K562 (cell line): ENCODE results near the gene THAP4. TPM values are rescaled to one million over a fixed set of nuclear protein-coding genes. Genes with fewer than 3 reads are reported as not detected.

Experiments used
- polyA plus RNA-seq, 8 experiments: library from polyadenylated mRNA; depleted of rRNA in 4 of 8; stranded (reverse) in 5 of 8; unstranded in 3 of 8; fragments of >200 nt; fragmentation: Nextera tagmentation in 2 of 8; fragmentation: Illumina TruSeq in 1 of 8; extraction: Ambion mirVana in 2 of 8; extraction: Trizol in 1 of 8; gene quantifications; 2 replicates each; pipeline versions ENCODE4 v1.2.1 to v1.2.3, GENCODE V29; 2011 to 2014; ENCODE audit warnings: inconsistent platforms in 1 of 8, missing spikeins in 1 of 8
- small RNA-seq: library from RNA; depleted of rRNA; stranded (forward); fragments of <200 nt; gene quantifications from one replicate; pipeline ENCODE3, GENCODE V24; 2014
- total RNA-seq, 7 experiments: library from RNA; depleted of rRNA in 6 of 7; stranded (reverse); fragments of >200 nt in 6 of 7; fragmentation: Illumina TruSeq in 2 of 7; extraction: Trizol in 2 of 7; gene quantifications; 2 replicates each; pipeline versions ENCODE4 v1.2.1 to v1.2.3, GENCODE V29; 2011 to 2021; ENCODE audit warnings: low replicate concordance in 1 of 7

The THAP4 gene
- total and polyA plus RNA-seq, 9 of the 15 experiments (the other 6 are each of a cell fraction or from before 2014, with no cell fraction given) = 8.6 to 60.9 (median 43.9) TPM

Small RNA genes lying within 50 kb of the gene (small RNA-seq; reads per million reads assigned to genes)
- 1.1 reads per million, percentile 61 among the genes with 10 or more reads in this experiment for gene RNA5SP122

Other genes with a start within 250 kb of the THAP4 start
Only the 7 nearest of the 10 such genes appear.
- gene STK25, start 128.6 kb downstream of the THAP4 start, total RNA-seq (2014; rRNA removed) = 116 and 163 TPM in 2 replicates
- gene STK25, start 128.6 kb downstream of the THAP4 start, total RNA-seq (2014; rRNA removed; fragmentation: Illumina TruSeq; extraction: Trizol) = 35.0 and 61.9 TPM in 2 replicates
- 66.9 and 75.2 TPM in 2 replicates for gene STK25, start 128.6 kb downstream of the THAP4 start, total RNA-seq (2015; rRNA removed; fragmentation: Illumina TruSeq; extraction: Trizol)
- 107 and 123 TPM in 2 replicates for gene STK25, start 128.6 kb downstream of the THAP4 start, total RNA-seq (2021)
- gene STK25, start 128.6 kb downstream of the THAP4 start, polyA plus RNA-seq (2011; rRNA removed) = 169 and 218 TPM in 2 replicates
- 151 and 157 TPM in 2 replicates for gene STK25, start 128.6 kb downstream of the THAP4 start, polyA plus RNA-seq (2014; fragmentation: Illumina TruSeq; extraction: Trizol)
- 10 to 100 TPM in 1 of 2 experiments, 1 to 10 TPM in 1; 5.4 to 10.3 TPM for gene STK25, start 128.6 kb downstream of the THAP4 start, polyA plus RNA-seq (2014; fragmentation: Nextera tagmentation; extraction: Ambion mirVana)
- 177 and 178 TPM in 2 replicates for gene STK25, start 128.6 kb downstream of the THAP4 start, polyA plus RNA-seq (2014; rRNA removed)
- 2.9 and 3.1 TPM in 2 replicates for gene BOK, start 78.4 kb downstream of the THAP4 start, total RNA-seq (2014; rRNA removed)
- gene BOK, start 78.4 kb downstream of the THAP4 start, total RNA-seq (2014; rRNA removed; fragmentation: Illumina TruSeq; extraction: Trizol) = 0.35 and 0.47 TPM in 2 replicates
- 0.76 and 0.83 TPM in 2 replicates for gene BOK, start 78.4 kb downstream of the THAP4 start, total RNA-seq (2015; rRNA removed; fragmentation: Illumina TruSeq; extraction: Trizol)
- gene BOK, start 78.4 kb downstream of the THAP4 start, total RNA-seq (2021) = 2.6 and 3.3 TPM in 2 replicates
- gene BOK, start 78.4 kb downstream of the THAP4 start, polyA plus RNA-seq (2011; rRNA removed) = 2.0 and 2.7 TPM in 2 replicates
- 1.2 and 2.4 TPM in 2 replicates for gene BOK, start 78.4 kb downstream of the THAP4 start, polyA plus RNA-seq (2014; fragmentation: Illumina TruSeq; extraction: Trizol)
- under 1 TPM in 1 of 2 experiments, not detected in 1; 0.03 TPM for gene BOK, start 78.4 kb downstream of the THAP4 start, polyA plus RNA-seq (2014; fragmentation: Nextera tagmentation; extraction: Ambion mirVana)
- gene BOK, start 78.4 kb downstream of the THAP4 start, polyA plus RNA-seq (2014; rRNA removed) = 2.3 and 2.8 TPM in 2 replicates
- 32.1 and 45.3 TPM in 2 replicates for gene ATG4B, start 535 bp upstream of the THAP4 start, total RNA-seq (2014; rRNA removed)
- 28.9 and 36.3 TPM in 2 replicates for gene ATG4B, start 535 bp upstream of the THAP4 start, total RNA-seq (2014; rRNA removed; fragmentation: Illumina TruSeq; extraction: Trizol)
- gene ATG4B, start 535 bp upstream of the THAP4 start, total RNA-seq (2015; rRNA removed; fragmentation: Illumina TruSeq; extraction: Trizol) = 28.5 and 35.6 TPM in 2 replicates
- gene ATG4B, start 535 bp upstream of the THAP4 start, total RNA-seq (2021) = 51.7 and 54.9 TPM in 2 replicates
- gene ATG4B, start 535 bp upstream of the THAP4 start, polyA plus RNA-seq (2011; rRNA removed) = 58.8 and 75.1 TPM in 2 replicates
- gene ATG4B, start 535 bp upstream of the THAP4 start, polyA plus RNA-seq (2014; fragmentation: Illumina TruSeq; extraction: Trizol) = 49.6 and 55.9 TPM in 2 replicates
- 10 to 100 TPM in 1 of 2 experiments, 1 to 10 TPM in 1; 5.9 to 13.2 TPM for gene ATG4B, start 535 bp upstream of the THAP4 start, polyA plus RNA-seq (2014; fragmentation: Nextera tagmentation; extraction: Ambion mirVana)
- gene ATG4B, start 535 bp upstream of the THAP4 start, polyA plus RNA-seq (2014; rRNA removed) = 47.1 and 58.1 TPM in 2 replicates
- 78.1 and 81.1 TPM in 2 replicates for gene DTYMK, start 49.7 kb upstream of the THAP4 start, total RNA-seq (2014; rRNA removed)
- 26.5 and 31.9 TPM in 2 replicates for gene DTYMK, start 49.7 kb upstream of the THAP4 start, total RNA-seq (2014; rRNA removed; fragmentation: Illumina TruSeq; extraction: Trizol)
- 47.9 and 55.3 TPM in 2 replicates for gene DTYMK, start 49.7 kb upstream of the THAP4 start, total RNA-seq (2015; rRNA removed; fragmentation: Illumina TruSeq; extraction: Trizol)
- 83.3 and 85.0 TPM in 2 replicates for gene DTYMK, start 49.7 kb upstream of the THAP4 start, total RNA-seq (2021)
- 51.2 and 51.8 TPM in 2 replicates for gene DTYMK, start 49.7 kb upstream of the THAP4 start, polyA plus RNA-seq (2011; rRNA removed)
- 43.4 and 50.3 TPM in 2 replicates for gene DTYMK, start 49.7 kb upstream of the THAP4 start, polyA plus RNA-seq (2014; fragmentation: Illumina TruSeq; extraction: Trizol)
- 10 to 100 TPM in 1 of 2 experiments, 1 to 10 TPM in 1; 8.2 to 20.4 TPM for gene DTYMK, start 49.7 kb upstream of the THAP4 start, polyA plus RNA-seq (2014; fragmentation: Nextera tagmentation; extraction: Ambion mirVana)
- gene DTYMK, start 49.7 kb upstream of the THAP4 start, polyA plus RNA-seq (2014; rRNA removed) = 68.7 and 79.5 TPM in 2 replicates
- 28.7 and 30.5 TPM in 2 replicates for gene ING5, start 64.9 kb upstream of the THAP4 start, total RNA-seq (2014; rRNA removed)
- gene ING5, start 64.9 kb upstream of the THAP4 start, total RNA-seq (2014; rRNA removed; fragmentation: Illumina TruSeq; extraction: Trizol) = 23.2 and 27.9 TPM in 2 replicates
- 26.9 and 28.4 TPM in 2 replicates for gene ING5, start 64.9 kb upstream of the THAP4 start, total RNA-seq (2015; rRNA removed; fragmentation: Illumina TruSeq; extraction: Trizol)
- 25.1 and 27.5 TPM in 2 replicates for gene ING5, start 64.9 kb upstream of the THAP4 start, total RNA-seq (2021)
- 32.0 and 37.2 TPM in 2 replicates for gene ING5, start 64.9 kb upstream of the THAP4 start, polyA plus RNA-seq (2011; rRNA removed)
- gene ING5, start 64.9 kb upstream of the THAP4 start, polyA plus RNA-seq (2014; fragmentation: Illumina TruSeq; extraction: Trizol) = 21.9 and 23.2 TPM in 2 replicates
- gene ING5, start 64.9 kb upstream of the THAP4 start, polyA plus RNA-seq (2014; fragmentation: Nextera tagmentation; extraction: Ambion mirVana) = 10 to 100 TPM; 10.4 to 13.2 TPM
- gene ING5, start 64.9 kb upstream of the THAP4 start, polyA plus RNA-seq (2014; rRNA removed) = 53.3 and 73.4 TPM in 2 replicates
- 22.4 and 23.3 TPM in 2 replicates for gene D2HGDH, start 97.5 kb upstream of the THAP4 start, total RNA-seq (2014; rRNA removed)
- 1.7 and 4.4 TPM in 2 replicates for gene D2HGDH, start 97.5 kb upstream of the THAP4 start, total RNA-seq (2014; rRNA removed; fragmentation: Illumina TruSeq; extraction: Trizol)
- 10.3 and 10.9 TPM in 2 replicates for gene D2HGDH, start 97.5 kb upstream of the THAP4 start, total RNA-seq (2015; rRNA removed; fragmentation: Illumina TruSeq; extraction: Trizol)
- gene D2HGDH, start 97.5 kb upstream of the THAP4 start, total RNA-seq (2021) = 26.0 and 30.8 TPM in 2 replicates
- gene D2HGDH, start 97.5 kb upstream of the THAP4 start, polyA plus RNA-seq (2011; rRNA removed) = 15.2 and 25.7 TPM in 2 replicates
- 5.1 and 10.1 TPM in 2 replicates for gene D2HGDH, start 97.5 kb upstream of the THAP4 start, polyA plus RNA-seq (2014; fragmentation: Illumina TruSeq; extraction: Trizol)
- under 1 TPM; 0.39 to 0.52 TPM for gene D2HGDH, start 97.5 kb upstream of the THAP4 start, polyA plus RNA-seq (2014; fragmentation: Nextera tagmentation; extraction: Ambion mirVana)
- 26.5 and 29.0 TPM in 2 replicates for gene D2HGDH, start 97.5 kb upstream of the THAP4 start, polyA plus RNA-seq (2014; rRNA removed)
- gene GAL3ST2, start 139.7 kb upstream of the THAP4 start, total RNA-seq (2014; rRNA removed) = 0.61 TPM in 1 of 2 replicates, not detected in the other
- gene GAL3ST2, start 139.7 kb upstream of the THAP4 start, total RNA-seq (2014; rRNA removed; fragmentation: Illumina TruSeq; extraction: Trizol) = not detected in 2 replicates
- not detected in 2 replicates for gene GAL3ST2, start 139.7 kb upstream of the THAP4 start, total RNA-seq (2015; rRNA removed; fragmentation: Illumina TruSeq; extraction: Trizol)
- 0.31 and 0.42 TPM in 2 replicates for gene GAL3ST2, start 139.7 kb upstream of the THAP4 start, total RNA-seq (2021)
- 0.08 TPM in 1 of 2 replicates, not detected in the other for gene GAL3ST2, start 139.7 kb upstream of the THAP4 start, polyA plus RNA-seq (2011; rRNA removed)
- gene GAL3ST2, start 139.7 kb upstream of the THAP4 start, polyA plus RNA-seq (2014; fragmentation: Illumina TruSeq; extraction: Trizol) = not detected in 2 replicates
- gene GAL3ST2, start 139.7 kb upstream of the THAP4 start, polyA plus RNA-seq (2014; fragmentation: Nextera tagmentation; extraction: Ambion mirVana) = not detected
- gene GAL3ST2, start 139.7 kb upstream of the THAP4 start, polyA plus RNA-seq (2014; rRNA removed) = 0.38 TPM in 1 of 2 replicates, not detected in the other